HCT116 (cell line): ENCODE results near the gene PEX6.

Experiments used
- EGR1 ChIP-seq: IDR thresholded peaks from 2 replicates; pipeline ENCODE4 v1.6.1; 2012; ENCODE audit warnings: low read depth
- JUND ChIP-seq: IDR thresholded peaks from 2 replicates; pipeline ENCODE4 v1.6.1; 2012
- POLR2A ChIP-seq: IDR thresholded peaks from 2 replicates; pipeline ENCODE4 v1.7.0; 2011; ENCODE audit warnings: borderline replicate concordance; ENCODE audit not compliant: insufficient read depth, insufficient read length; ENCODE audit errors: extremely low read depth
- POLR2AphosphoS5 ChIP-seq: IDR thresholded peaks from 2 replicates; pipeline ENCODE4 v1.6.1; 2011; ENCODE audit warnings: mild to moderate bottlenecking, low read depth, low read length, moderate library complexity
- SIN3A ChIP-seq: IDR thresholded peaks from 2 replicates; pipeline ENCODE4 v1.6.1; 2012; ENCODE audit warnings: low read depth
- TCF7L2 ChIP-seq: IDR thresholded peaks from 2 replicates; pipeline ENCODE4 v1.7.0; 2011; ENCODE audit warnings: borderline replicate concordance, inconsistent platforms; ENCODE audit not compliant: insufficient read depth, insufficient read length; ENCODE audit errors: extremely low read depth
- YY1 ChIP-seq: IDR thresholded peaks from 2 replicates; pipeline ENCODE4 v1.6.1; 2011; ENCODE audit warnings: low read length, low read depth, moderate library complexity, mild to moderate bottlenecking; ENCODE audit not compliant: insufficient replicate concordance; ENCODE audit errors: extremely low read depth
- TF ChIP-seq, protein P1 (sequence below), 3 experiments: fragments of 200-600 bp in 1 of 3; sonication (generic) in 1 of 3; IDR thresholded peaks in 2 of 3; conservative IDR thresholded peaks in 1 of 3; 2 replicates each; pipeline ENCODE4 v1.5.1; 2012 to 2017; ENCODE audit warnings: low read depth in 2 of 3, low read length in 2 of 3, antibody characterized with exemption in 1 of 3, borderline replicate concordance in 1 of 3, control low read depth in 1 of 3, mild to moderate bottlenecking in 1 of 3, mixed read lengths in 1 of 3, mixed run types in 1 of 3, moderate library complexity in 1 of 3; ENCODE audit not compliant: insufficient read depth in 1 of 3
- TF ChIP-seq, protein P2 (sequence below): IDR thresholded peaks from 2 replicates; pipeline ENCODE4 v1.6.1; 2012

DNA sequence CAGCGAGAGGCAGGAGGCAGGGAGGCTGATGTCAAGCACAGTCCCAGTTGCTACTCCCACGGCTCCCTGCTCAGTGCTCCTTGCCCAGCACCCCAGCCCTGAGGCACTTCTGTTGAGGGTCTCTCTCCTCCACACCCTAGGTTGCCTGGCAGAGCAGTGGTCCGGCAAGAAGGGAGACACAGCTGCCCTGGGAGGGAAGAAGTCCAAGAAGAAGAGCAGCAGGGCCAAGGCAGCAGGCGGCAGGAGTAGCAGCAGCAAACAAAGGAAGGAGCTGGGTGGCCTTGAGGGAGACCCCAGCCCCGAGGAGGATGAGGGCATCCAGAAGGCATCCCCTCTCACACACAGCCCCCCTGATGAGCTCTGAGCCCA lies 40.6 kb downstream of the PEX6 start:
- TF ChIP-seq JUND (no peak), SIN3A (no peak), EGR1 (no peak), POLR2AphosphoS5 (no peak), TCF7L2 (no peak), POLR2A (no peak), YY1 (no peak)
- TF ChIP-seq, protein P1, sequence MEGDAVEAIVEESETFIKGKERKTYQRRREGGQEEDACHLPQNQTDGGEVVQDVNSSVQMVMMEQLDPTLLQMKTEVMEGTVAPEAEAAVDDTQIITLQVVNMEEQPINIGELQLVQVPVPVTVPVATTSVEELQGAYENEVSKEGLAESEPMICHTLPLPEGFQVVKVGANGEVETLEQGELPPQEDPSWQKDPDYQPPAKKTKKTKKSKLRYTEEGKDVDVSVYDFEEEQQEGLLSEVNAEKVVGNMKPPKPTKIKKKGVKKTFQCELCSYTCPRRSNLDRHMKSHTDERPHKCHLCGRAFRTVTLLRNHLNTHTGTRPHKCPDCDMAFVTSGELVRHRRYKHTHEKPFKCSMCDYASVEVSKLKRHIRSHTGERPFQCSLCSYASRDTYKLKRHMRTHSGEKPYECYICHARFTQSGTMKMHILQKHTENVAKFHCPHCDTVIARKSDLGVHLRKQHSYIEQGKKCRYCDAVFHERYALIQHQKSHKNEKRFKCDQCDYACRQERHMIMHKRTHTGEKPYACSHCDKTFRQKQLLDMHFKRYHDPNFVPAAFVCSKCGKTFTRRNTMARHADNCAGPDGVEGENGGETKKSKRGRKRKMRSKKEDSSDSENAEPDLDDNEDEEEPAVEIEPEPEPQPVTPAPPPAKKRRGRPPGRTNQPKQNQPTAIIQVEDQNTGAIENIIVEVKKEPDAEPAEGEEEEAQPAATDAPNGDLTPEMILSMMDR (IDR thresholded peaks at IDR 0.05 in 2 of 3, conservative IDR thresholded peaks at IDR 0.05 in 1 of 3; ENCODE audit: borderline replicate concordance in 1 of 3, insufficient read depth in 1 of 3, low read depth in 2 of 3, low read length in 2 of 3) = no peak
- TF ChIP-seq, protein P2, sequence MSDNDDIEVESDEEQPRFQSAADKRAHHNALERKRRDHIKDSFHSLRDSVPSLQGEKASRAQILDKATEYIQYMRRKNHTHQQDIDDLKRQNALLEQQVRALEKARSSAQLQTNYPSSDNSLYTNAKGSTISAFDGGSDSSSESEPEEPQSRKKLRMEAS = no peak
